KOPT-K1 (cell line): ENCODE measurements around the gene MITF.

Source experiments
- H3K27ac ChIP-seq: fragments of 200-600 bp; sonication (generic); 2 replicates; pipeline ENCODE4 v1.5.1; 2016; ENCODE audit warnings: antibody characterized with exemption, mild to moderate bottlenecking, low read depth, low read length; ENCODE audit not compliant: poor library complexity, severe bottlenecking
- H3K36me3 ChIP-seq: fragments of 200-600 bp; sonication (generic); 2 replicates; pipeline ENCODE4 v1.5.1; 2017; ENCODE audit warnings: antibody characterized with exemption, mild to moderate bottlenecking, low read length, moderate library complexity; ENCODE audit not compliant: insufficient read depth
- H3K9me3 ChIP-seq: fragments of 200-600 bp; sonication (generic); 2 replicates; pipeline ENCODE4 v1.5.1; 2017; ENCODE audit warnings: antibody characterized with exemption, low read length, mild to moderate bottlenecking; ENCODE audit not compliant: insufficient read depth, poor library complexity, severe bottlenecking

The MITF gene, protein sequence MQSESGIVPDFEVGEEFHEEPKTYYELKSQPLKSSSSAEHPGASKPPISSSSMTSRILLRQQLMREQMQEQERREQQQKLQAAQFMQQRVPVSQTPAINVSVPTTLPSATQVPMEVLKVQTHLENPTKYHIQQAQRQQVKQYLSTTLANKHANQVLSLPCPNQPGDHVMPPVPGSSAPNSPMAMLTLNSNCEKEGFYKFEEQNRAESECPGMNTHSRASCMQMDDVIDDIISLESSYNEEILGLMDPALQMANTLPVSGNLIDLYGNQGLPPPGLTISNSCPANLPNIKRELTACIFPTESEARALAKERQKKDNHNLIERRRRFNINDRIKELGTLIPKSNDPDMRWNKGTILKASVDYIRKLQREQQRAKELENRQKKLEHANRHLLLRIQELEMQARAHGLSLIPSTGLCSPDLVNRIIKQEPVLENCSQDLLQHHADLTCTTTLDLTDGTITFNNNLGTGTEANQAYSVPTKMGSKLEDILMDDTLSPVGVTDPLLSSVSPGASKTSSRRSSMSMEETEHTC

DNA sequence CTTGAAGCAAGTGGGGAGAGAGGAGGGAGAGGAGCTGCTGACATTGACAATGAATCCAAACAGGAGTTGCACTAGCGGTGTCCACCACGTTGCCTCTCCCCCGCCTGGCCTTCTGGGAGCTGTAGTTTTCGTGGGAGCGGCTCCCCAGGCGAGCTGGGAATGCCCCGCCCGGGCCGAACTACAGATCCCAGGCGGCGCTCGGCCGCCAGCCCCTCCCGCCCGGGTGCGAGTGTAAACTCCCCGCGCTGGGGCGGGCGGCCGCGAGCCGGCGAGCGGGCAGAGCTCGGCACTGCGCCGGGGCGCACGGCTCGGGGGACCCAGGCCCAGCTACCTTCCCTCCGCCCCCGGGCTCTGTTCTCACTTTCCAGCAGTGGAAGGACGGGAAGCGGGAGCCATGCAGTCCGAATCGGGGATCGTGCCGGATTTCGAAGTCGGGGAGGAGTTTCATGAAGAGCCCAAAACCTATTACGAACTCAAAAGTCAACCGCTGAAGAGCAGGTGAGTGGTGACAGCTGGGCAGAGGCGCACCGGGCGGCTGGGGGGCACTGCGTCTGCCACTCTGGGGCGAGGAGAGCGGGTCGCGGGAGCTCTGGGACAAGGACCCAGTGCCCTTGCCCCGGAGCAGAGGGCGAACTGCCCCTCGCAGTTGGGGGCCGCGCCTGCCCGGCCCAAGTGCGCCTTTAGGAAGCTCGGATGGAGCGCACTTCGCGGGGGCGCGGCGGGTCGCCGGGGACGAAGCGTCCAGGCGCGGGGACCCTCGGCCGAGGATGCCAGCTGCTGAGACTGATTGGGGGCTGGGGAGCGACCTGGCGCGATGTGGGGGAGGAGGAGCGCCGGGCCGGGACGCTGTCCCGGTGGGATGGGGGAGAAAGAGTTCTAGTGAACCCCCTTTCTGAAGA, at the start of gene MITF:
MITF (plus strand) TSS at position 261 of the 899 bp plus-strand sequence; CDS start at position 395, 134 bp downstream.
- Histone ChIP-seq H3K36me3 (no peaks in the 10 kb centered on the region), H3K9me3 (no peaks in the 10 kb centered on the region), H3K27ac (no peak within 1 kb of the TSS)

DNA sequence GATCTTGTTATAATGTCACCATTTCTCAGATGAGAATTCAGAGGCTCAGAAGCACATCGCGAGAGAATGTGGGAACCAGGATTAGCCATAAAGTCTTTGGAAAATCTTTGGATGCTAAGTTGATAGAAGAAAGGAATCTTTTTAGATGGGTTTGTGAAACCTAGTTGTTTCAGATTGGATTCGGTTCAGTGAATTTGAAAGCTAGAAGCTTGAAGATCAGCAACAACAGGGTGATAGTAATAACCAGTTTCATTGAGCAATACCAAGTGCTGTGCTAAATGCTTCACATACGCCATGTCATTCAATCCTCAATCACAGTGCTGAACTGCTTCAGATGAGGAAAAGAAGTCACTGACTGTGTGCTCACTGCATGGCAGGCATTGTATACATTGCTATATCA, 47.4 kb upstream of the MITF start:
- H3K36me3 ChIP-seq: no peaks in the 10 kb centered on the region
- no peaks in the 10 kb centered on the region for H3K9me3 ChIP-seq
- no peak overlapping the region for H3K27ac ChIP-seq

DNA sequence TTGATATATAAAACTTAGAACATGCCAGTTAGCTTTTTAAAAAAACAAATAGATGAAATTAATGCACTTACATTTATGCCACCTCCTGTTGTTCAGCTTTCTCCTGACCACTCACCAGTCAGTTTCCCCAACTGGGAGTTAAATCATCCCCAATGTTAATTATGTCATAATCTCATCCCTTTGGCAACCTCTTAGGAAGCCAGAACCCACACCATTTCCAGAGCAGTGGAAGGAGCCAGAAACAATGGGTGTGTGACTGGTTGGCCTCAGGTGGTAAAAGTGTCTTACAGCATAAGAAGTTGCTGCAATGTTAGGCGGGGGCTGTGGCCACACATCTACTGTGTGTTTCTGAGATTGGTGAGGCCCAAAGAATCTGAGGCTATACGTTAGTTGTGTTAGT, 46.5 kb upstream of the MITF start:
- no peak overlapping the region for H3K27ac ChIP-seq
- H3K36me3 ChIP-seq: no peaks in the 10 kb centered on the region
- no peaks in the 10 kb centered on the region for H3K9me3 ChIP-seq

GRCh38 chr3:69695443-69695842, 43.8 kb upstream of the MITF start:
- H3K36me3 ChIP-seq: no peaks in the 10 kb centered on the region
- no peak overlapping the region for H3K27ac ChIP-seq
- no peaks in the 10 kb centered on the region for H3K9me3 ChIP-seq

- H3K27ac ChIP-seq: no peak overlapping the region
- H3K9me3 ChIP-seq: no peaks in the 10 kb centered on the region
- H3K36me3 ChIP-seq: no peaks in the 10 kb centered on the region
Observed at GRCh38 chr3:69695933-69696332, 43.3 kb upstream of the MITF start.

DNA sequence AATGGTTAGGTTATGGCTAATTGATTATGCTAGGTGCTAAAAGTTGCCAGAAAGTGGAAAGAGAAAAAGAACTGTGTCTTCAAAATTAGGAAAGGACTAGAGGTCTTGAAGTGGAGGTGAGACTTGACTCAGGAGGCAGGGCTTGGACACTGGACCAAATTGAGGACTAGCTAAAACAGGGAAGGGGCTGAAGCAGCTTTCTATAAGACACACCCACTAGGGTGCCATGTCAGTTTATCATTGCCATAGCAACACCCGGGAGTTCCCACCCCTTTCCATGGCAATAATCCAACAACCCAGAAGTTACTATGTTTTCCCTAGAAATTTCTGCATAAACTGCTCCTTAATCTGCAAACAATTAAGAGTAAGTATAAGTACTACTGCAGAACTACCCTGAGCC, 42.9 kb upstream of the MITF start:
- no peak overlapping the region for H3K27ac ChIP-seq
- H3K36me3 ChIP-seq: no peaks in the 10 kb centered on the region
- no peaks in the 10 kb centered on the region for H3K9me3 ChIP-seq

- H3K36me3 ChIP-seq: no peaks in the 10 kb centered on the region
- H3K27ac ChIP-seq: no peak overlapping the region
- no peaks in the 10 kb centered on the region for H3K9me3 ChIP-seq
Observed at GRCh38 chr3:69697381-69697780, 41.9 kb upstream of the MITF start.

DNA sequence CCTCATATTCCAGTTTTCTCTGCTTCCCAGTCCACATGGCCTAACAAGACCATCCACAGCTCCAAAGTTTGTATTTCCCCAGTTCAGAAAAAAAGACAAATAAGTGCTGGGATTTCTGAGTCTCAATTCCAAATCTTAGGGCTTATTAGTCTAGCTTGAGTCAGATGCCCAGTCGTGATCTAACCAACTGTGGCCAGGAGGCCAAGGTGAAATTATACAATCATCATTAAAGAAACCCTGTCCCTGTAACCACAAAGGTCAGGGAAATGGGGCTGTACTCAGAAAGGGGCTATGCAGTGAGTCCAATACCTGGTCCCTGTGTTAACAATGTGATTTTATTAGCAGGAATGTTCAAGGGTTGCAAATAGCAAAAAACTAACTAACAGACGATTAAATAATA, 40.5 kb upstream of the MITF start:
- H3K36me3 ChIP-seq: no peaks in the 10 kb centered on the region
- no peak overlapping the region for H3K27ac ChIP-seq
- H3K9me3 ChIP-seq: no peaks in the 10 kb centered on the region

- Histone ChIP-seq H3K9me3 (no peaks in the 10 kb centered on the region), H3K36me3 (no peaks in the 10 kb centered on the region)
Observed at GRCh38 chr3:69699183-69699582, 40.1 kb upstream of the MITF start.

GRCh38 chr3:69700949-69701348, 38.3 kb upstream of the MITF start:
- no peaks in the 10 kb centered on the region for H3K36me3 ChIP-seq
- no peak overlapping the region for H3K27ac ChIP-seq
- no peaks in the 10 kb centered on the region for H3K9me3 ChIP-seq

More at GRCh38 chr3:69699183-69699582, 40.1 kb upstream of the MITF start:
- H3K27ac ChIP-seq: no peak overlapping the region

DNA sequence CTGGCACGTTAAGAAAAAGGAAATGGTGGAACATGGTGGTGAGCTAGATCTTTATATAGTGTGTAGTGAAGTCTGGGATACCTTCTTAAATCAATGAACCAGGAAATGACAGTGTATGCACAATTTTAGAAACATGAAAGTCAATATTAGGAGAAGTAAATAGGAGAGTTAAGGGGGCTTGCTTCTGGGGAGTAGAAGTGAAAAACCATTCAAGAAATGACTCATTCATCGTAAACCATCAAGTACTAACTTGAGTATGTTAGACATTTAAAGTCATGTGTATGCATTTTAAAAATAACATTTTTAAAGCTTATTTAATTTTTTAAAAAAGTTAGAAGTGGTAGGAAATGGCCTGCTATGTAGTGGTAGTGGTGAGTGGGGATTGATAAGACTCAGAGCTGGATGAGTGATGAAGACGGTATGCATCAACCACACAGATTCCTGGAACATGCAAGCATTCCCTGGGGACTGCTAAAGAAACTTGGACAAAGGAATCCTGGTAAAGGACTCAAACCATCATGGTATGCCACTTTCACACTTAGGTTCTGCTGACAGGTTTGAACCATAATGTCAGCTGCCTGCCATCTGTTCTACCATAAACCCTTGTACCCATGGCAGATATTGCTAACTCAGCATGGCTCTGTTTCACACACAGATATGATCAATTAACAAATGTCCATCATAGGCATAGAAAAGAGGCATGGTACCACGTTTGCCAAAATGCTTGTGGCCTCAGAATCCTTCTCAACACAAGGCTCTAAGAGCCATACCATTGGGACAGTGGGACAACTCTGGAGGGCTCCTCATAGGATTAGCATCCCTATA, 28.9 kb upstream of the MITF start:
- Histone ChIP-seq H3K36me3 (no peaks in the 10 kb centered on the region), H3K9me3 (no peaks in the 10 kb centered on the region), H3K27ac (no peak overlapping the region)

DNA sequence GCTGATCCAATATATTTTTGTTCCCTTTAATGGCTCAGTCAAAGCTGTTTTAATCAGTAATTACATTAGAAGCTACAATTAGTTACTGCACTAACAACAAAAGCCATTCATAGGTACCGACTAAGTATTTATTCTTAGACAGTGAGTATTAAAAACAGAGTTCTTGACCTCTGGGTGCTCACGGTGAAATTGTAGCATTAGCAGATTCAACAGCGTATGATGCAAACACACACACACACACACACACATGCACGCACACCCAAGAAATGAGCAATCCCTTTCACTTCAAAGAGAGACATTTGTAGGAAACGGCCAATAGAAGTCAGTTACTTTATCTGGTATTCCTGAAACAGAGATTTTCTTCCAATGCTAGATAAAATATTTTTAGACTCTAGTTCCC, 27.0 kb upstream of the MITF start:
- Histone ChIP-seq H3K9me3 (no peaks in the 10 kb centered on the region), H3K27ac (no peak overlapping the region), H3K36me3 (no peaks in the 10 kb centered on the region)

GRCh38 chr3:69712933-69713332, 26.3 kb upstream of the MITF start:
- H3K27ac ChIP-seq: no peak overlapping the region
- no peaks in the 10 kb centered on the region for H3K36me3 ChIP-seq
- H3K9me3 ChIP-seq: no peaks in the 10 kb centered on the region

DNA sequence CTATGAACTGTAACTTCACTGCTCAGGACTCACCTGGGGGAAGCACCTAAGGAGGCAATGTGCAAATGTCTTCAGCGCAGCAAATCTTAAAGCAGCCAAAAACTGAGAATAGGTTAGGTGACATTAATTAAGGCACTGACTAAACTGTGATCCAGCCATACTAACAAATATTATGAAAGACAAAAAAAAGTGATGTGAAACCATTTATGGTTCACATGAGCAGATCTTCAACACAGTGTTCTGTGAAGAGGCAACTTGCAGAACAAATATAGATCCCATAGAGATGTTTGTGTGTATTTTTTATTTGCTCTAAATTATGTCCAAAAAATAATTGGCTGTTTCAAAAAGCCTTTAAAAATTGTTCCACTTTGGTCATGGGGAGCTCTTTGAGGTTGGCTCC, 24.1 kb upstream of the MITF start:
- no peak overlapping the region for H3K27ac ChIP-seq
- no peaks in the 10 kb centered on the region for H3K36me3 ChIP-seq
- no peaks in the 10 kb centered on the region for H3K9me3 ChIP-seq

GRCh38 chr3:69716119-69716518, 23.1 kb upstream of the MITF start:
- Histone ChIP-seq H3K9me3 (no peaks in the 10 kb centered on the region), H3K36me3 (no peaks in the 10 kb centered on the region), H3K27ac (no peak overlapping the region)
